K562 (cell line): Measurements from ENCODE around the gene DET1. TPM values are rescaled to one million over a fixed set of nuclear protein-coding genes. Genes with fewer than 3 reads are reported as not detected.

Source experiments
- ATAC-seq: fragments of 200-7000 bp; cut with Tn5 transposase; 3 replicates; pipeline ENCODE4 v1.9.1; 2020; ENCODE audit warnings: moderate library complexity
- BruUV-seq: library from RNA; stranded (reverse); fragments of 400-500 nt; replicated peaks from 2 replicates; lab custom pipeline; 2021; lab: Mats Ljungman, UMichigan
- CTCF ChIA-PET: fragments of 300-600 bp; formaldehyde crosslinking; extraction: SDS; loops from one replicate; lab custom pipeline; 2021; ENCODE audit warnings: low intra/inter-chr PET ratio; lab: Yijun Ruan, JAX
- POLR2A ChIA-PET: fragments of 300-600, 350-650 bp; sonication (Branson Sonifier 250); formaldehyde crosslinking; extraction: SDS; loops from one replicate; lab custom pipeline; 2021; ENCODE audit warnings: antibody characterized with exemption, inconsistent platforms; lab: Yijun Ruan, JAX
- DNase-seq, 4 experiments: peaks; one replicate each; pipeline versions ENCODE4 v3.0.0 to v3.0.0-alpha.2; 2011 to 2018; ENCODE audit warnings: low spot score in 3 of 4, mixed read lengths in 3 of 4; ENCODE audit errors: extremely low read depth in 1 of 4
- FAIRE-seq: peaks from 2 replicates; lab custom pipeline; 2011; peaks lifted over from hg19 to GRCh38; lab: Jason Lieb, UNC
- H2AFZ ChIP-seq: 2 replicates; pipeline ENCODE4 v1.6.0; 2011; ENCODE audit warnings: low read depth, low read length, control low read depth, inconsistent platforms
- H3K27ac ChIP-seq: fragments of 200-600 bp; 3 replicates; pipeline ENCODE4 v1.8.0; 2011; ENCODE audit warnings: low read depth, mild to moderate bottlenecking, control low read depth, inconsistent platforms, low read length, moderate library complexity, mixed read lengths; ENCODE audit errors: extremely low read depth
- H3K27me3 ChIP-seq, 2 experiments: fragments of 300-600 bp in 1 of 2; 2 replicates in 1 of 2; 3 replicates in 1 of 2; pipeline versions ENCODE4 v1.6.0 to v1.8.0; 2011; ENCODE audit warnings: inconsistent platforms in 2 of 2, low read length in 2 of 2, mild to moderate bottlenecking in 1 of 2, mixed read lengths in 1 of 2, moderate library complexity in 1 of 2; ENCODE audit not compliant: control insufficient read depth in 2 of 2, insufficient read depth in 2 of 2
- H3K36me3 ChIP-seq: fragments of 300-600 bp; 3 replicates; pipeline ENCODE4 v1.8.0; 2011; ENCODE audit warnings: mild to moderate bottlenecking, low read length, inconsistent platforms; ENCODE audit not compliant: control insufficient read depth, insufficient read depth
- H3K4me1 ChIP-seq, 2 experiments: fragments of 200-600 bp in 1 of 2; replicated peaks in 1 of 2; 2 replicates in 1 of 2; 3 replicates in 1 of 2; pipeline versions ENCODE4 v1.5.1 to v1.8.0; 2011; ENCODE audit warnings: inconsistent platforms in 2 of 2, low read length in 2 of 2, mild to moderate bottlenecking in 1 of 2, mixed read lengths in 1 of 2, moderate library complexity in 1 of 2; ENCODE audit not compliant: control insufficient read depth in 2 of 2, insufficient read depth in 2 of 2
- H3K4me2 ChIP-seq: 2 replicates; pipeline ENCODE4 v1.6.1; 2011; ENCODE audit warnings: low read length, control low read depth, inconsistent platforms, mixed read lengths; ENCODE audit not compliant: insufficient read depth
- H3K4me3 ChIP-seq: fragments of 200-600 bp; sonication (generic), shearing (Covaris generic); 2 replicates; pipeline ENCODE4 v1.5.1; 2016; ENCODE audit warnings: control low read depth, inconsistent platforms
- H3K79me2 ChIP-seq: fragments of 200-600 bp; 3 replicates; pipeline ENCODE4 v1.8.0; 2011; ENCODE audit warnings: low read length, inconsistent platforms; ENCODE audit not compliant: control insufficient read depth, insufficient read depth
- H3K9ac ChIP-seq, 2 experiments: 2 replicates each; pipeline versions ENCODE4 v1.6.0 to v1.6.1; 2011; ENCODE audit warnings: low read depth in 2 of 2, low read length in 2 of 2, control low read depth in 1 of 2, inconsistent platforms in 1 of 2, mild to moderate bottlenecking in 1 of 2, mixed read lengths in 1 of 2; ENCODE audit not compliant: insufficient read depth in 1 of 2
- H3K9me1 ChIP-seq: one replicate; pipeline ENCODE4 v1.6.0; 2011; ENCODE audit warnings: inconsistent platforms, mild to moderate bottlenecking, low read length, moderate library complexity; ENCODE audit not compliant: control insufficient read depth, insufficient read depth
- H3K9me3 ChIP-seq: replicated peaks from 2 replicates; pipeline ENCODE4 v1.5.1; 2011; ENCODE audit warnings: low read depth, low read length, inconsistent platforms; ENCODE audit not compliant: control insufficient read depth, insufficient read depth
- H4K20me1 ChIP-seq: replicated peaks from 2 replicates; pipeline ENCODE4 v1.6.1; 2011; ENCODE audit warnings: low read length, inconsistent platforms, mixed read lengths; ENCODE audit not compliant: control insufficient read depth, insufficient read depth
- ADNP ChIP-seq: fragments of 200-800 bp; sonication (Bioruptor generic); IDR thresholded peaks from 2 replicates; pipeline ENCODE4 v1.6.1; 2016; ENCODE audit warnings: missing genetic modification characterization, missing compliant biosample characterization
- ATF7 ChIP-seq: fragments of 450-650 bp; IDR thresholded peaks from 2 replicates; pipeline ENCODE4 v1.7.1; 2014; ENCODE audit warnings: mild to moderate bottlenecking, moderate library complexity
- BRD9 ChIP-seq: fragments of 450-650 bp; IDR thresholded peaks from 2 replicates; pipeline ENCODE4 v1.6.1; 2018; ENCODE audit warnings: low read depth; ENCODE audit not compliant: partially characterized antibody
- BRF1 ChIP-seq: IDR thresholded peaks from 3 replicates; pipeline ENCODE4 v1.6.1; 2011; ENCODE audit warnings: borderline replicate concordance, mild to moderate bottlenecking; ENCODE audit not compliant: insufficient read length; ENCODE audit errors: extremely low read depth
- LARP7 ChIP-seq: fragments of 450-650 bp; IDR thresholded peaks from 2 replicates; pipeline ENCODE4 v1.6.1; 2016
- MCM7 ChIP-seq, 2 experiments: fragments of 450-650 bp; IDR thresholded peaks; 2 replicates each; pipeline ENCODE4 v1.6.1; 2016 to 2018
- NR2C1 ChIP-seq, 2 experiments: fragments of 450-650 bp; IDR thresholded peaks; 2 replicates each; pipeline ENCODE4 v1.6.1; 2017; ENCODE audit warnings: mild to moderate bottlenecking in 2 of 2, antibody characterized with exemption in 1 of 2, inconsistent platforms in 1 of 2, missing compliant biosample characterization in 1 of 2, missing genetic modification characterization in 1 of 2
- PHF20 ChIP-seq: fragments of 450-650 bp; IDR thresholded peaks from 2 replicates; pipeline ENCODE4 v1.6.1; 2018; ENCODE audit not compliant: partially characterized antibody
- RBFOX2 ChIP-seq: fragments of 200-400 bp; formaldehyde crosslinking; IDR thresholded peaks from 2 replicates; pipeline ENCODE4 v1.6.1; 2017; ENCODE audit warnings: low read depth, mild to moderate bottlenecking, low read length, moderate library complexity
- SNRNP70 ChIP-seq: fragments of 200-400 bp; formaldehyde crosslinking; optimal IDR thresholded peaks from 2 replicates; pipeline ENCODE3; 2017; ENCODE audit warnings: low read depth, low read length
- SRSF1 ChIP-seq: fragments of 200-400 bp; formaldehyde crosslinking; IDR thresholded peaks from 2 replicates; pipeline ENCODE4 v1.6.1; 2017; ENCODE audit warnings: mild to moderate bottlenecking, low read depth, low read length, moderate library complexity
- TCF7 ChIP-seq: sonication (generic); IDR thresholded peaks from 2 replicates; pipeline ENCODE4 v1.6.1; 2016; ENCODE audit warnings: antibody characterized with exemption, borderline replicate concordance
- TRIM28 ChIP-seq: fragments of 450-650 bp; IDR thresholded peaks from 2 replicates; pipeline ENCODE4 v1.6.1; 2017
- YY1 ChIP-seq, 3 experiments: IDR thresholded peaks; 2 replicates each; pipeline ENCODE4 v1.6.1; 2011; ENCODE audit warnings: low read length in 2 of 3, mild to moderate bottlenecking in 2 of 3, moderate library complexity in 2 of 3, borderline replicate concordance in 1 of 3, control low read depth in 1 of 3, low read depth in 1 of 3; ENCODE audit not compliant: insufficient read depth in 3 of 3, insufficient replicate concordance in 2 of 3, control insufficient read depth in 1 of 3, insufficient read length in 1 of 3; ENCODE audit errors: extremely low read depth in 1 of 3
- ZFPM2 ChIP-seq: fragments of 250-450 bp; sonication (Bioruptor Pico); IDR thresholded peaks from 2 replicates; pipeline ENCODE4 v1.5.1; 2022; ENCODE audit warnings: mild to moderate bottlenecking
- ZNF3 ChIP-seq: fragments of 250-450 bp; sonication (Bioruptor Pico); IDR thresholded peaks from 2 replicates; pipeline ENCODE4 v1.5.0; 2021; ENCODE audit warnings: mild to moderate bottlenecking, moderate library complexity
- ZNF766 ChIP-seq: fragments of 200-800 bp; sonication (Bioruptor generic); conservative IDR thresholded peaks from 2 replicates; pipeline ENCODE4 v1.6.1; 2016; ENCODE audit warnings: missing genetic modification characterization, missing compliant biosample characterization
- WGBS: fragments of 100-300 bp; shearing (Covaris generic); methylation state at CpG from one replicate; pipeline ENCODE4 v1.1.6; 2016; ENCODE audit warnings: low coverage, mixed read lengths; ENCODE audit not compliant: insufficient coverage; ENCODE audit errors: missing lambda C conversion rate; 5-methylcytosine and 5-hydroxymethylcytosine counted together
- in situ Hi-C: fragments of 300-500 bp; cut with MboI; formaldehyde crosslinking; loops from 4 replicates; pipeline ENCODE4 v1.15.0; 2018; ENCODE audit warnings: inconsistent platforms, mixed read lengths
- intact Hi-C: fragments of 100-400 bp; cut with micrococcal nuclease; formaldehyde crosslinking; loops from 2 replicates; pipeline ENCODE4 v1.14.2; 2022
- polyA plus RNA-seq, 8 experiments: library from polyadenylated mRNA; depleted of rRNA in 4 of 8; stranded (reverse) in 5 of 8; unstranded in 3 of 8; fragments of >200 nt; fragmentation: Nextera tagmentation in 2 of 8; fragmentation: Illumina TruSeq in 1 of 8; extraction: Ambion mirVana in 2 of 8; extraction: Trizol in 1 of 8; gene quantifications; 2 replicates each; pipeline versions ENCODE4 v1.2.1 to v1.2.3, GENCODE V29; 2011 to 2014; ENCODE audit warnings: inconsistent platforms in 1 of 8, missing spikeins in 1 of 8
- total RNA-seq, 7 experiments: library from RNA; depleted of rRNA in 6 of 7; stranded (reverse); fragments of >200 nt in 6 of 7; fragmentation: Illumina TruSeq in 2 of 7; extraction: Trizol in 2 of 7; gene quantifications; 2 replicates each; pipeline versions ENCODE4 v1.2.1 to v1.2.3, GENCODE V29; 2011 to 2021; ENCODE audit warnings: low replicate concordance in 1 of 7
- TF ChIP-seq, protein P1 (sequence below): fragments of 250-450 bp; sonication (Bioruptor Pico); IDR thresholded peaks from 2 replicates; pipeline ENCODE4 v1.6.1; 2021; ENCODE audit warnings: mild to moderate bottlenecking
- TF ChIP-seq, protein P2 (sequence below): sonication (generic); formaldehyde crosslinking; IDR thresholded peaks from 2 replicates; pipeline ENCODE4 v1.8.0; 2022; ENCODE audit warnings: missing genetic modification reagents, mild to moderate bottlenecking, borderline replicate concordance

DET1 gene
- total and polyA plus RNA-seq, 9 of the 15 experiments (the other 6 are each of a cell fraction or from before 2014, with no cell fraction given): 4.2 to 8.1 (median 6.0) TPM

DNA sequence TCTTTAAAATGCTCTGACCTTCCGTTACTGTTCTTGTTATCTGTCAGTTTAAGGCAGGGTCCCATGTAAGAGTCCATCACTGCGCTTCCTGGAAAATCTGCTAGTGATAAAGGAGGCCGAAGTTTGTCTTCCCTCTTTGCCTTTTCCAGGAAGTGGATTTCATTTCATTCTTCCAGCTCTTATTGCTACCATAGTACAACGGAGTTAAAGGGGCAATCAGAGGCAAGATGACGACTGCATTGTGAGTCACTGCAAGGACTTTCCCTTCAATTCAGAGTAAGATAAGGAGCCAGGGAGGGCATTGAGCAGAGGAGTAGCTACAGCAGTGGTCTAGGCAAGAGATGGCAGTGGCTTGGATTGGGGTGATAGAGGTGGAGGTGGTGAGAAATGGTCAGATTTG lies 17.2 kb upstream of the DET1 start:
- Histone ChIP-seq H2AFZ (peak overlapping the region; percentile 20; the same call in 1 of the 2 replicates), H3K27ac (peak overlapping the region; percentile 31; the same call in 1 of the 3 replicates), H3K4me1 (peaks cover 11 to 15% of the 10 kb centered on the region in 2 experiments), H4K20me1 (no peaks in the 10 kb centered on the region), H3K9me3 (no peaks in the 10 kb centered on the region), H3K9ac (peak overlapping the region in 1 of 2 experiments; percentile 58; a peak in 1 of 4 replicates), H3K27me3 (no peaks in the 10 kb centered on the region), H3K79me2 (no peaks in the 10 kb centered on the region), H3K9me1 (no peaks in the 10 kb centered on the region), H3K36me3 (no peaks in the 10 kb centered on the region), H3K4me3 (no peak overlapping the region), H3K4me2 (peak overlapping the region; percentile 15)
- peak; percentile 27 to 82 (median 56) for DNase-seq
- peak; percentile 97 for FAIRE-seq
- in situ Hi-C loops: no loop called here
- intact Hi-C loops: no loop called here
- POLR2A ChIA-PET: interaction anchor here (0.9 kb wide), 1 partner anchor 9 kb away, joined by 3 read pairs; no protein-coding TSS in a partner anchor
- ATAC-seq: peak; percentile 97
- no TSS peak for BruUV-seq
- 0% methylated on average over 5 of the region's 5 CpGs for WGBS
- CTCF ChIA-PET: no interaction called here
- TF ChIP-seq ZNF3 (CRISPR knock-in tag) (no peak), SRSF1 (no peak), LARP7 (no peak), SNRNP70 (no peak), ATF7 (peak; percentile 78), PHF20 (no peak), ADNP (no peak), ZNF766 (CRISPR knock-in tag) (no peak), BRD9 (no peak), NR2C1 (IDR thresholded peaks at IDR 0.05) (no peak), NR2C1 (tag; IDR thresholded peaks at IDR 0.05) (no peak), TCF7 (no peak), YY1 (IDR thresholded peaks at IDR 0.05; ENCODE audit: borderline replicate concordance in 1 of 3, control insufficient read depth in 1 of 3, extremely low read depth in 1 of 3, insufficient read depth in 3 of 3, insufficient read length in 1 of 3, insufficient replicate concordance in 2 of 3, low read depth in 1 of 3, low read length in 2 of 3) (no peak), ZFPM2 (CRISPR knock-in tag) (no peak), MCM7 (IDR thresholded peaks at IDR 0.05) (no peak), TRIM28 (no peak), BRF1 (no peak), RBFOX2 (no peak)
- TF ChIP-seq, protein P1, sequence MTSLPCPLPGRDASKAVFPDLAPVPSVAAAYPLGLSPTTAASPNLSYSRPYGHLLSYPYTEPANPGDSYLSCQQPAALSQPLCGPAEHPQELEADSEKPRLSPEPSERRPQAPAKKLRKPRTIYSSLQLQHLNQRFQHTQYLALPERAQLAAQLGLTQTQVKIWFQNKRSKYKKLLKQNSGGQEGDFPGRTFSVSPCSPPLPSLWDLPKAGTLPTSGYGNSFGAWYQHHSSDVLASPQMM (CRISPR knock-in tag): no peak
- TF ChIP-seq, protein P2, sequence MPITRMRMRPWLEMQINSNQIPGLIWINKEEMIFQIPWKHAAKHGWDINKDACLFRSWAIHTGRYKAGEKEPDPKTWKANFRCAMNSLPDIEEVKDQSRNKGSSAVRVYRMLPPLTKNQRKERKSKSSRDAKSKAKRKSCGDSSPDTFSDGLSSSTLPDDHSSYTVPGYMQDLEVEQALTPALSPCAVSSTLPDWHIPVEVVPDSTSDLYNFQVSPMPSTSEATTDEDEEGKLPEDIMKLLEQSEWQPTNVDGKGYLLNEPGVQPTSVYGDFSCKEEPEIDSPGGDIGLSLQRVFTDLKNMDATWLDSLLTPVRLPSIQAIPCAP: no peak
